ENCODE results near the gene ENAH. TPM values are rescaled to one million over a fixed set of nuclear protein-coding genes. Genes with fewer than 3 reads are reported as not detected.
A peak's percentile ranks its signal among the peaks of the same experiment; 100 is the strongest.

Gene ENAH
- total RNA-seq, 1 experiment from 2014 or later = 420 TPM

GRCh38 chr1:225460021-225460736 is 192.7 kb downstream of the ENAH start:
- peaks cover 65% of the 10 kb centered on the region for H3K4me1 Mint-ChIP-seq (ENCODE audit: insufficient read depth, unreplicated experiment)
- no TSS peak for BruUV-seq (replicated peaks)
- CTCF ChIA-PET = interaction anchor here (0.5 to 8.0 kb wide), 14 partner anchors 11 to 896 kb away, joined by 3 to 78 read pairs (median 4); no protein-coding TSS in a partner anchor

GRCh38 chr1:225458222-225458631 is 194.7 kb downstream of the ENAH start:
- no peak overlapping the region for H3K27ac Mint-ChIP-seq (ENCODE audit: low read depth, unreplicated experiment)
- BruUV-seq (replicated peaks) = no TSS peak
- H3K9me3 Mint-ChIP-seq (ENCODE audit: unreplicated experiment) = no peaks in the 10 kb centered on the region
- H3K4me3 Mint-ChIP-seq (ENCODE audit: unreplicated experiment) = no peak overlapping the region
- intact Hi-C loops (cut with micrococcal nuclease) = loop anchor here (1.0 kb wide), 1 partner anchor 9 kb away; no protein-coding TSS in a partner anchor
- no peaks in the 10 kb centered on the region for H3K36me3 Mint-ChIP-seq (ENCODE audit: insufficient read depth, unreplicated experiment)
- POLR2A ChIA-PET = interaction anchor here (0.6 to 20.7 kb wide), 9 partner anchors 8 to 605 kb away, joined by 3 to 611 read pairs (median 4); partner anchors contain the start of genes LBR and SDE2
- no peak for TF ChIP-seq CTCF (IDR thresholded peaks at IDR 0.05; ENCODE audit: unreplicated experiment)
- H3K4me1 Mint-ChIP-seq (ENCODE audit: insufficient read depth, unreplicated experiment) = peaks cover 74% of the 10 kb centered on the region
- H3K27me3 Mint-ChIP-seq (ENCODE audit: insufficient read depth, unreplicated experiment) = no peaks in the 10 kb centered on the region
- peak; percentile 83 for DNase-seq (ENCODE audit: unreplicated experiment)
- CTCF ChIA-PET = interaction anchor here (1.0 to 1.9 kb wide), 7 partner anchors 10 to 522 kb away, joined by 3 to 7 read pairs (median 5); no protein-coding TSS in a partner anchor

More at GRCh38 chr1:225460021-225460736, 192.7 kb downstream of the ENAH start:
- TF ChIP-seq CTCF (IDR thresholded peaks at IDR 0.05; ENCODE audit: unreplicated experiment) = no peak
- Mint-ChIP-seq H3K36me3 (ENCODE audit: insufficient read depth, unreplicated experiment) (no peaks in the 10 kb centered on the region), H3K27me3 (ENCODE audit: insufficient read depth, unreplicated experiment) (no peaks in the 10 kb centered on the region), H3K4me3 (ENCODE audit: unreplicated experiment) (no peak overlapping the region), H3K27ac (ENCODE audit: low read depth, unreplicated experiment) (no peak overlapping the region), H3K9me3 (ENCODE audit: unreplicated experiment) (no peaks in the 10 kb centered on the region)
- POLR2A ChIA-PET = interaction anchor here (0.6 to 7.5 kb wide), 10 partner anchors 10 to 707 kb away, joined by 3 to 97 read pairs (median 4); partner anchors contain the start of genes LBR and SRP9
- intact Hi-C loops (cut with micrococcal nuclease) = loop anchor here (5.0 kb wide), 2 partner anchors 33 to 143 kb away; partner anchors contain the start of gene LBR
- DNase-seq (ENCODE audit: unreplicated experiment) = no peak

- Mint-ChIP-seq H3K36me3 (ENCODE audit: insufficient read depth, unreplicated experiment) (peaks cover 2% of the 10 kb centered on the region), H3K27ac (ENCODE audit: low read depth, unreplicated experiment) (peak overlapping the region; percentile 60), H3K4me3 (ENCODE audit: unreplicated experiment) (peak overlapping the region; percentile 2), H3K4me1 (ENCODE audit: insufficient read depth, unreplicated experiment) (peaks cover 61% of the 10 kb centered on the region), H3K9me3 (ENCODE audit: unreplicated experiment) (no peaks in the 10 kb centered on the region), H3K27me3 (ENCODE audit: insufficient read depth, unreplicated experiment) (no peaks in the 10 kb centered on the region)
- ChIA-PET POLR2A (interaction anchor here (0.6 to 20.7 kb wide), 30 partner anchors 9 to 629 kb away, joined by 3 to 611 read pairs (median 4); partner anchors contain the start of genes H3-3A, LBR, PYCR2 and TMEM63A), CTCF (interaction anchor here (0.6 to 2.3 kb wide), 15 partner anchors 9 to 1108 kb away, joined by 3 to 17 read pairs (median 4); no protein-coding TSS in a partner anchor)
- no peak for TF ChIP-seq CTCF (IDR thresholded peaks at IDR 0.05; ENCODE audit: unreplicated experiment)
- BruUV-seq (replicated peaks) = no TSS peak
- intact Hi-C loops (cut with micrococcal nuclease) = no loop called here
- DNase-seq (ENCODE audit: unreplicated experiment) = peak; percentile 96
These were observed 198.2 kb downstream of the ENAH start for GRCh38 chr1:225454733-225455132.

Measured in MCF 10A (cell line).